ENCODE data around the gene TEX264.

Gene TEX264

DNA sequence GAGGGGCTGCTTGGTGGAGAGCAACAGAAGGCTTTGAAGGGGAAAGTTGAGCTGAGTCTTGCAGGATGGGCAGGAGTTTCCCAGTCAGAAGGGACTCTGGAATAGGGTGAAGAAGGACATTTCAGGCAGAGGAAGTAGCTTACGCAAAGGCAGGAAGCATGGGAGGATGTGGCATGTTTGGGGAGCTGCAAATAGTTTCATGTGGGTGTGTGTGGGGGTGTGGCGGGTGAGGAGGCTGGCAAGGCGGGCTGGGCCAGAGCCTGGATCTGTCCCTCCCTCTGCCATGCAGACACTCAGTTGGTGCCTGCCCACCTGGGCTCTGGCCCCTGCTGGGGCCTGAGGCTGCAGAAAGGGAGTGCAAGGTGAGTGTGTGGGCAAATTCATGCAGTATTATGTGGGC lies 10.4 kb downstream of the TEX264 start:
- TF ChIP-seq GATA3 (IDR thresholded peaks at IDR 0.05; ENCODE audit: low read depth, low read length) (no peak), GATA2 (IDR thresholded peaks at IDR 0.05; ENCODE audit: low read depth, low read length) (no peak)

DNA sequence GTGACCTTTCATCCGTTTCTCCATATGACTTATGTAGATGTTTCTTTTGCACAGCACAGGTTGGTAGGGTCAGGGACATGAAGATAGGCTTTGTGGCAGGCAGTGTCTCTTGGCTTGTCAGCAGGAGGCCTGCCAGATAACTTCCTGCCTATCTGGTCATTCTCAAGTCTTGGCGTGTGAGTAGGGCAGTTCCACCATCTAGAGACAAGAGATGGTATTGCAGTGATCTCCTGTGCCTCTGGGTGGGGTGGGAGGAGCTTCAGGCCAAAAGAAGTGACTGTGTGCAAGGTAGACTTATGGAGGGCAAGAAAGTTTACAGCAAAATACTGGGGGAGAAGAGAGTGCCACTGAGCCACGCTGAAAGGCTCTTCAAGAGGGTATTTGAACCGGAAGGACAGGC lies 11.0 kb downstream of the TEX264 start:
- TF ChIP-seq GATA2 (IDR thresholded peaks at IDR 0.05; ENCODE audit: low read depth, low read length): no peak
- no peak for TF ChIP-seq GATA3 (IDR thresholded peaks at IDR 0.05; ENCODE audit: low read depth, low read length)

DNA sequence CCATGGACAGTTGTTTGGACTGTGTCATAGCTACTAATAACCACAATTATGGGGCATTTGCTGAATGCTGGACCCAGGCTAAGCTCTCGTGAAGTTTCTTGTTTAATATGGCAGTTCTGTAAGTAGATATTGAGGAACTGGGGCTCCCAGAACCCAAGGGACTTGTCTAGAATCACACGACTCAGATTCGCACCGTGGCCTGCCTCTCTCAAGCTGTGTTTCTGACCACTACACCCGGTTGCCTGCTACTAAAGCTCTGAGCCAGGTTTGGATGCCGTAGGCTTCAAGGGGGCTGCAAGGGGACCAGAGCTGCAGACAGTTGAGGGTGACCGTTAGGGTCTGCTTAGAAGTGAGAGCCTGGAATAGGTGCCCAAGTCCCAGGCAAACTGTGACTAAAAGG lies 11.5 kb downstream of the TEX264 start:
- TF ChIP-seq GATA3 (IDR thresholded peaks at IDR 0.05; ENCODE audit: low read depth, low read length): no peak
- no peak for TF ChIP-seq GATA2 (IDR thresholded peaks at IDR 0.05; ENCODE audit: low read depth, low read length)

DNA sequence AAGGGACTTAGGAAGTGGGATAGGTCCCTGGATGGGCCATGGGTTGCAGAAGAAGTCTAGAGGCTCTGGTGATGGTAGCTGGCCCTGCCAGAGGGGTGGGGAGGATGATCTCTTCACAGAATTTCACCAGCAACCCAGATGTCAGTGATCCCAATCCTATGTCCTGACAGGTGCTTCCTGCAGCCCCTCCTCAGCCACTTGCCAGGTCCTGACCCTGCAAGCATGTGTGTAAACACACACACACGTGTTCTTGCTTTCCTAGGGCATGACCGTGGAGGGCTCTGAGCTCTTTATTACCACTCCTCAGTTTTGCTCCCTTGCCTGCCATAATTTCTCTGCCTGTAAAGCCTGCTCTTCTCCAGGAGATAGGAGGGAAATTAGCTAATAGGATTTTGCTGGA lies 12.5 kb downstream of the TEX264 start:
- no peak for TF ChIP-seq GATA2 (IDR thresholded peaks at IDR 0.05; ENCODE audit: low read depth, low read length)
- no peak for TF ChIP-seq GATA3 (IDR thresholded peaks at IDR 0.05; ENCODE audit: low read depth, low read length)

DNA sequence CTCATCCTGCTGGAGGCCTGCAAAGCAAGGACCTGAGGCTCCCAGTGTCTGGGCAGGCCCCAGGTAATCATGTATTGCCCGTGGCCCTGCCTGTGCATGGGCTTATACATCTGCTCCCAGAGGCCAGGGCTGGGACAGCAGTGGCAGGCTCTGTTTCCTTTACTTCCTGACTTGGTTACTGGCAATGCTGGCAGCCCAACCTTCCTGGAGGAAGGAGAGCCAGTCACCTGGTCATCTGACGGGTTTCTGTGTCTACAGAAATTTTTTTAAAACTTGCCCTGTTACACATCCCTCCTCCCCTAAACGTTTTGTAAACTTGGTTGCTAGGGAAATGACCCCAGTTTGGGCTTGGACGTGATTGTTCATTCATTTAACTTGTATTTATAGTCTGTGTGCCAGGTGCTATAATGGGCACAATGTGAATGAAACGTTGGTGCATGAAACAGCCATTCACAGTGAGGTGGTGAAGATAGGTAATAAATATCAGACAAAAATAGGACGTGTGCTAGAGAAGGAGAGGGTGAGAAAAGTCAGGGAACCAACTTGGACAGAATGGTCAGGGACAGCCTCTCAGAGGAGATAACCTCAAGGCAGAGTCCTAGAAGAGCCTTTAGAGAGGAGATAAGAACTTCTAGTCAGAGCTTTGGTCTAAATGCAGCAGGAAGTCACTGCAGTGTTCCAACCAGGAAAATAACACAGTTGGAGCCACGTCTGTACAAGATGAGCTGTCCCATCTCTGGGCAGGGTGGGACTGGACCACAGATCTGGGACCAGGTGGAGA lies 14.1 kb downstream of the TEX264 start:
- TF ChIP-seq GATA3 (IDR thresholded peaks at IDR 0.05; ENCODE audit: low read depth, low read length): no peak
- no peak for TF ChIP-seq GATA2 (IDR thresholded peaks at IDR 0.05; ENCODE audit: low read depth, low read length)

DNA sequence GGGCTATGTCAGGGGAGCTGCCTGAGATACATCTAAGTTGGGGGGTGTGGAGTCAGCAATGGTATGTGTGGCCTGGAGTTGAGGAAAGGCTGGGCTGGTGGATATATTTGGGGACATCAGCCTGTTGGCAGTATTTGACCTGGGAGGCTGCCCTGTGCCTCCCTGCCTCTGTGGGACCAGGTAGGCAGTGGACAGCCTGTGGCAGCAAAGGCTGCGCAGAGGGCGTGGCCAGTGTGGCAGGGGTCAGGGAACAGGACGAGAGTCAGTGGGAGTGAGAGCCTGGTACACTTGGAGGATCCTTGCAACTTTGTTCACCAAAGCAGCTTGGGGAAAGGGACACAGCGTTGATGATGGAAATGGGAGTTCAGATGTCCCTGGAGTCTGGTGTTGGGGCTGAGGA lies 15.0 kb downstream of the TEX264 start:
- TF ChIP-seq GATA2 (IDR thresholded peaks at IDR 0.05; ENCODE audit: low read depth, low read length) (no peak), GATA3 (IDR thresholded peaks at IDR 0.05; ENCODE audit: low read depth, low read length) (no peak)

DNA sequence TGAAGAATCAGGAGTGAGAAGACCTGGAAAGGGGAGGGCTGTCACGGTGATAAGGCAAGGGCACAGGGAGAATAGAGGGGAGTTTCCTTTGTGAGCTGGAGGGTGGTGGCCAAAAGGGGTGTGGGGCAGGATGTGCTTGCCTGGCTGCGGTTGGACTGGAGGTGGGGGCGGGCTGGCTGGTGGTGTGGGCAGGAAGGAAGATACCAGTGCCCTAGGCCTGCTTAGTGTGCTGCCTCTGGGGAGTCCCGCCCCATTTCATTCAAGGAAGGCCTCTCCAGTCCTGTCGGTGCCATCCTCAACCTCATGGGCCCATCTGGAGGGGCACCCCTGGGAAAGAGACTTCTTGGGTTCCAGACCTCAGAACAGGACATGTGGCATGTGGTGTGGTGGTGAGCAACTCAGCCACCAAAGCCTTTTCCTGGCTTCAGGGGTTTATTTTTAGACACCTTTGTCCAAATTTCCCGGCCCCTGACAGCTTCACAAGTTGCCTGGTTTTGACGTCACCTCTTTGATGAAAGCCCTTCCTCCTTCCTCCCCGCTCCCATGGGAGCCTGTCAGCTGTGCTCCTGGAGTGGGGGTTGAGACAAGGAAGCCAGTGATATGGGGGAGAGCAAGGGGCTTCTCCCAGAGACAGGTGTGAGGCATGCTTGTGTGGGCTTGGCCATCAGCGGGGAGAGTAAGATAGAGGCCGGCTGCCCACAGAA lies 15.6 kb downstream of the TEX264 start:
- TF ChIP-seq GATA3 (IDR thresholded peaks at IDR 0.05; ENCODE audit: low read depth, low read length) (no peak), GATA2 (IDR thresholded peaks at IDR 0.05; ENCODE audit: low read depth, low read length) (no peak)

DNA sequence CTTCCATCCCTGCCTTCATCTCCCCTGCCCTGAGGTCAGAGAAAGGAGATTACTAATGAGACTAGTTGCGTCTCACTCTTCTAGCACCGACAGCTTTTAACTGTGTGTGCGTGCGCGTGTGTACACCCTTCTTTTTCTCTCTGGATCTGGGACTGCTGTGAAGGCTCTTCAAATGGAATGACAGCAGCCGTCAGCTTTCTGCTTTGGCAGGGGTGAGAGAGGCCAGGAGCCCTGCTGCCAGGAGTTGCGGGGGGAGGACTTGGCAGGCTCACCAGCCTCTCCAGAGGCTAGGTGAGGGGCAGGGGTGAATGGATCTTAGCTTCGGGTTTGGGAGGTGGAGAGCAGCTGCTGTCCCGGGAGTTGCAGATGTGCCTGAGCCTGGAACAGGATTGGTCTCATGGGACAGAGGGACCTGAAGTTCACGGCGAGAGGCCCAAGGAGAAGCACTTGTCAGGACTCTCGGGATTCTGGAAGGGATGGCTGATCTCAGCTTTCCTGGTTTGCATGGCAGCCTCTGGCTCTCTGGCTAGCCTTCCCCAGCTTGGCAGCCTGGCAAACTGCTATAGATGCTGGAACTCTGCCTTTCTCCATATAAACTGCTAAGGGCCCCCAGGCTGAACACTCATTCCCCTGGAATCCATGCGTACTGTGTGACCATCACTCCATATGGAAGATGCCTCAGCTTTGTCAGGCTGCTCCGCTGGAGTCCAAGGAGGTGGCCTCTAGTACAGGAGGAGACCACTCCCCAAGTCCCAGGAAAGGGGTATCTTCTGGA lies 16.6 kb downstream of the TEX264 start:
- TF ChIP-seq GATA2 (IDR thresholded peaks at IDR 0.05; ENCODE audit: low read depth, low read length) (no peak), GATA3 (IDR thresholded peaks at IDR 0.05; ENCODE audit: low read depth, low read length) (no peak)

DNA sequence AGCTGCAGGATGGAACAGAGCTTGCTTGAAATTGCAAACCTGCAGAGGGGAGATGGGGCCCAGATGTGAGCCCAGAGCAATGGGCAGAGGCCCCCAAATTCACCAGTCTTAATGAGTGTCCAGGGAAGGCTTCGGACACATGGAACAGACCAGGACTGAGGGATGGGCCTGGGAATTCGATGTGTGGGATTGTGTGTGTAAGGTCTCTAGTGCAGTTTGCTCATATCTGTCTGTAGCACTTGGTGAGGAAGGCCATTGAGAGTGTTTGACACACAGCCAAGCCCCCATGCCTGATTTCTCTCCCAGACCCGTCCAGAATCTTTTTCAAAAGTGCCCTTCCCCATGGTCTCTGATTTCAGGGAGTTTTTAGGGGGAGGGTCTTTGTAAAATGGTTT lies 17.2 kb downstream of the TEX264 start:
- TF ChIP-seq GATA3 (IDR thresholded peaks at IDR 0.05; ENCODE audit: low read depth, low read length): no peak
- TF ChIP-seq GATA2 (IDR thresholded peaks at IDR 0.05; ENCODE audit: low read depth, low read length): no peak

DNA sequence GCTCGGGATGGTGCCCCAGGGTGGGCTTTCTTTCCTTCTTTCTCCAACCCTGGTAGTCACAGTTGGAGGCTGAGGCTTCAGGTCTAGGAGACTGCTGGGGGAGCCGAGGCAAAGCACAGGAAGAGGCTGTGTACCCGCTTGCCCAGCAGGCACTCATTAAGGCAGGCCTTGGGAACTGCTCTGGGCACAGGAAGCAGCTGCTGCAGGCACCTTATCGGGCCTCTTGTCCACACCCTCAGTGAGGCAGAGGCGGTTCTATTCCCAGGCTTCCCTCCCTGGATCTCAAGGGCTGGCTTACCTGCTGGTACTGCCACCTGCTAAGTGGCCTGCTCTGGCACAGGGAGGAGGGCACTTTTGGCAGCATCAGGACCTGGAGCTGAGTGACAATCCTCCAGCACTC lies 20.0 kb downstream of the TEX264 start:
- no peak for TF ChIP-seq GATA3 (IDR thresholded peaks at IDR 0.05; ENCODE audit: low read depth, low read length)

DNA sequence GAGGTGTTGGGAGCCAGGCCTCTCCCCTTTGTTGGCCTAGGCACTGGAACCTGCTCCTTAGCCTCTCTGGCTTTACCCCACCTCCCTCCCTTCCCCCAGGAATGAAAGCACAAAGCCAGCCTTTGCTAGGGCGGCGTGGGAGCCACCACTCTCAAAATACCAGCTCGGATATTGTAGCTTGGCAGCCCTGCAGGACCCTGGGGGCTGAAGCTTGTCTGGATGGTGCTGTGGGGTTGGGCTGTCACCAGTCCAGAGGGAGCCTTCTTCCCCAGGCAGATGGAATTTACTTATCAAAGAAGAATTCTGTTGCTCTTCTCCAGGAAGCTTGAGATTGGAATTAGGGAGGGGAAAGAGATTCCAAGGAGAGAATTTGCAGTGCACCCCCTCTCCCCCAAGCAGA lies 20.9 kb downstream of the TEX264 start:
- TF ChIP-seq GATA3 (IDR thresholded peaks at IDR 0.05; ENCODE audit: low read depth, low read length): no peak
- TF ChIP-seq GATA2 (IDR thresholded peaks at IDR 0.05; ENCODE audit: low read depth, low read length): no peak

DNA sequence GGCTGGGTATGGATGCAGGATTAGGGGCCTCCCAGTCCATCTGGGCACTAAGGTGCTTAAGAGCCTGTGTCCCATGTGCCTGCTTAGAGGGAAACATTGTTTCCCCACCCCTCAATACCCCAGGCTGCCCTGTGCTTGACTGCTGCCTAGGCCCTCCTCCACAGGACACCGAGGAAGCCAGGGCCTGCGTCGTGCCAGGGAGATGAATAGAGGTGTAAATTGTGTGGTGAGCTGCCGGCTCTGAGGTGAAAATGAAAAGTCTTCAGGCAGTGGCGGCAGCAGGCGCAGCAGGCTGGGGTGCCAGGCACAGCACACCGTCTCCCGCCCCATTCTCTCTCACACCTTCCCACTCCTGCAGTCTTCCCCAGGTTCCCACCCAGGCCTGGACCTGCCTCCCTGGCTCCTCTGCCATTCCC lies 21.9 kb downstream of the TEX264 start:
- TF ChIP-seq GATA3 (IDR thresholded peaks at IDR 0.05; ENCODE audit: low read depth, low read length) (no peak), GATA2 (IDR thresholded peaks at IDR 0.05; ENCODE audit: low read depth, low read length) (no peak)

DNA sequence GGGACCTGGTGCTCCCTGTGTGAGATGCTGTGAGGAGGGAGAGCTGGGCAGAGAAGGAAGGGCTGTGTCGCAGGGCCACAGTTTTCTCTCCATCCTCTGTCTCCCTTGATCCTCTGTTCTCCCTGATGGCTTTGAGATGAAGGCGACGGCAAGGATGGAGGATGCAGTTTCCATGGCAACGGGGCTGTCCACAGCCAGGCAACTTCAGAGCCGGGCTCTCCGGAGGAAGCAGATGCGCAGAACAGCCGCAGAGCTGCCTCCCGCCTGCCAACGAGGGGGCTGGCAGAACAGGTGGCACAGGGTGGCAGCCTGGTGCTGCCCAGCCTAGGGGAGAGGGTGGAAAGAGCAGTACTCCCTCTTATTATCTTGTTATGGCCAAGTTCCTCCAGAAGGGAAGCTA lies 25.9 kb downstream of the TEX264 start:
- TF ChIP-seq GATA2 (IDR thresholded peaks at IDR 0.05; ENCODE audit: low read depth, low read length) (no peak), GATA3 (IDR thresholded peaks at IDR 0.05; ENCODE audit: low read depth, low read length) (no peak)

DNA sequence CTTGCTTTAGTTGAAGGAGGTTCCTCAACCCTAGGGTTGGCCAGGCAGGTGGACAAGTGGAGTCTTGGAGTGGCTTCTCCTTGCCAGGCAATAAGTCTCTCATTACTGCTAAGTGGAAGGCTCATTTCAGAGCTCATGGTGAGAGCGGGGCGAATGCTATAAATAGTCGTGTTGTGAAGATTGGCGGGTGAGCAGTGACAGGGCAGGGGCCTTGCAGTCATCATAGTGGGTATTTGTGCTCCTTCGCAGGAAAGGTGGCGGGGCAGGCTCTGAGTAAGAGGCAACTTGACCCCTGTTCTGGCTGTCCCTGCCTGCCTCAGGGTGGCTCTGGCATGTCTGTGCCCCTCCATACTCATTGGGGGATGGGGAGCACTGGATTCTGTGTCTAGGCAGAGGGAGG lies 27.2 kb downstream of the TEX264 start:
- TF ChIP-seq GATA3 (IDR thresholded peaks at IDR 0.05; ENCODE audit: low read depth, low read length) (no peak), GATA2 (IDR thresholded peaks at IDR 0.05; ENCODE audit: low read depth, low read length) (no peak)

DNA sequence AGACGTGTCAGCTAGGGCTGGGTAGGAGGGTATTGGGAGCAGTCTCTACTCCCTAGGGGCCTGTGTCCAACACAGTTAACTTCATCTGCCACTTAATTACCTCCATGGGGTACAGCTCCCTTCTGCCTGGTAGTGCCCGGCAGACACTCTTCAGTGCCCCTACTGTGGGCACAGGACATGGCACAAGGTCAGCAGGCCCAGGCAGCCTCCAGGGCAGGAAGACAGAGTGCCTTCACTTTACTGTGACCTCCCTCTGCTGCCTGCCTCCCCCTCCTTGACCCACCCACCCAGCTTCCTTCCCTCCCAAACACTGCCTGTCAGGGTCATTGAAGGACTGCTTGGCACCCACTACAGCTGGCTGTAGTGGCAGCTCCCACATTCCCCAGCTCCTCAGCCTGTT lies 29.4 kb downstream of the TEX264 start:
- TF ChIP-seq GATA2 (IDR thresholded peaks at IDR 0.05; ENCODE audit: low read depth, low read length) (no peak), GATA3 (IDR thresholded peaks at IDR 0.05; ENCODE audit: low read depth, low read length) (no peak)

Data from SH-SY5Y (cell line).